ENCODE results near the gene MT1A. TPM values are rescaled to one million over a fixed set of nuclear protein-coding genes. Genes with fewer than 3 reads are reported as not detected.
A peak's percentile ranks its signal among the peaks of the same experiment; 100 is the strongest.

Gene MT1A
- total RNA-seq, 1 experiment from 2014 or later: not detected

GRCh38 chr16:56604966-56605365 is 33.5 kb upstream of the MT1A start:
- RAD21 ChIA-PET (ENCODE audit: low non-redundant PET in 1 of 2, low total read pairs in 2 of 2, uncharacterized antibody in 2 of 2, unreplicated experiment in 2 of 2): interaction anchor here in 1 of 2 experiments (1.3 to 1.8 kb wide), 2 partner anchors 21 to 97 kb away, joined by 3 to 5 read pairs; partner anchors contain the start of gene MT1E

GRCh38 chr16:56605475-56605874 is 33.0 kb upstream of the MT1A start:
- ChIA-PET RAD21 (ENCODE audit: low non-redundant PET in 1 of 2, low total read pairs in 2 of 2, uncharacterized antibody in 2 of 2, unreplicated experiment in 2 of 2) (interaction anchor here (1.2 to 1.8 kb wide), 3 partner anchors 20 to 96 kb away, joined by 3 to 6 read pairs (median 5); partner anchors contain the start of gene MT1E (in 1 of the 2)), CTCF (interaction anchor here (0.9 to 5.3 kb wide), 4 partner anchors 29 to 184 kb away, joined by 3 to 65 read pairs (median 6); no protein-coding TSS in a partner anchor), POLR2A (interaction anchor here (3.9 to 16.1 kb wide), 2 partner anchors 19 to 96 kb away, joined by 14 to 344 read pairs; partner anchors contain the start of gene MT1E)
- peaks cover 14% of the 10 kb centered on the region for H3K79me2 ChIP-seq (ENCODE audit: insufficient read depth, low read length)
- no peaks in the 10 kb centered on the region for H3K9me3 ChIP-seq (ENCODE audit: control insufficient read depth in 1 of 2, insufficient read depth in 1 of 2, low read depth in 1 of 2, low read length in 2 of 2)
- peak overlapping the region; percentile 24 for H2AFZ ChIP-seq (ENCODE audit: low read depth, low read length, poor library complexity, severe bottlenecking)
- peak overlapping the region; percentile 95 for H3K4me2 ChIP-seq (ENCODE audit: low read length)
- no peaks in the 10 kb centered on the region for H3K27me3 ChIP-seq (ENCODE audit: insufficient read depth, low read length)
- H4K20me1 ChIP-seq (ENCODE audit: insufficient read depth): no peaks in the 10 kb centered on the region
- ATAC-seq (no peak), DNase-seq (ENCODE audit: low read depth, low spot score) (no peak)
- H3K9me2 ChIP-seq (ENCODE audit: insufficient read depth): no peaks in the 10 kb centered on the region
- intact Hi-C loops (cut with micrococcal nuclease): no loop called here
- peaks cover 42 to 61% of the 10 kb centered on the region in 2 experiments for H3K4me1 ChIP-seq (ENCODE audit: control insufficient read depth in 1 of 2, insufficient read depth in 2 of 2, low read length in 2 of 2)
- H3K36me3 ChIP-seq (ENCODE audit: control insufficient read depth in 1 of 2, insufficient read depth in 2 of 2, low read length in 2 of 2): no peaks in the 10 kb centered on the region
- BruUV-seq (replicated peaks): no TSS peak
- H3K27ac ChIP-seq (ENCODE audit: low read depth, low read length): peak overlapping the region; percentile 96
- H3K9ac ChIP-seq (ENCODE audit: low read length): peak overlapping the region; percentile 91; the same call in 1 of the 2 replicates
- 0 out of 4 replicates have a peak overlapping the region, but pooled peaks of 1 of the 2 experiments have one; percentile 85 for H3K4me3 ChIP-seq (replicated peaks in 1 of 2; ENCODE audit: low read depth in 1 of 2, low read length in 2 of 2)
- no peak for TF ChIP-seq SRF (IDR thresholded peaks at IDR 0.05; ENCODE audit: low read depth)
- no peak for TF ChIP-seq SP1 (IDR thresholded peaks at IDR 0.05; ENCODE audit: low read depth)
- no peak for TF ChIP-seq REST (IDR thresholded peaks at IDR 0.05; ENCODE audit: low read depth)
- TF ChIP-seq JUND (IDR thresholded peaks at IDR 0.05): no peak
- TF ChIP-seq CBX3 (IDR thresholded peaks at IDR 0.05; ENCODE audit: low read depth): no peak
- TF ChIP-seq YY1 (IDR thresholded peaks at IDR 0.05; ENCODE audit: extremely low read depth, insufficient replicate concordance, low read depth, low read length): no peak
- no peak for TF ChIP-seq EZH2 (IDR thresholded peaks at IDR 0.05)
- no peak for TF ChIP-seq POLR2AphosphoS5 (IDR thresholded peaks at IDR 0.05; ENCODE audit: low read depth, low read length)
- no peak for TF ChIP-seq CEBPB (IDR thresholded peaks at IDR 0.05; ENCODE audit: low read depth)
- TF ChIP-seq POLR2A (IDR thresholded peaks at IDR 0.05; ENCODE audit: borderline replicate concordance, extremely low read depth, insufficient read depth, insufficient read length): no peak
- no peak for TF ChIP-seq ZNF274 (IDR thresholded peaks at IDR 0.05; ENCODE audit: low read depth, low read length)

More at GRCh38 chr16:56604966-56605365, 33.5 kb upstream of the MT1A start:
- Histone ChIP-seq H3K27ac (ENCODE audit: low read depth, low read length) (0 out of 2 replicates have a peak overlapping the region, but pooled peaks have one; percentile 96), H3K79me2 (ENCODE audit: insufficient read depth, low read length) (peaks cover 14% of the 10 kb centered on the region), H3K4me1 (ENCODE audit: control insufficient read depth in 1 of 2, insufficient read depth in 2 of 2, low read length in 2 of 2) (peaks cover 38 to 61% of the 10 kb centered on the region in 2 experiments), H3K27me3 (ENCODE audit: insufficient read depth, low read length) (no peaks in the 10 kb centered on the region), H3K36me3 (ENCODE audit: control insufficient read depth in 1 of 2, insufficient read depth in 2 of 2, low read length in 2 of 2) (no peaks in the 10 kb centered on the region), H3K9me3 (ENCODE audit: control insufficient read depth in 1 of 2, insufficient read depth in 1 of 2, low read depth in 1 of 2, low read length in 2 of 2) (no peaks in the 10 kb centered on the region), H3K4me2 (ENCODE audit: low read length) (peak overlapping the region; percentile 95; the same call in 1 of the 2 replicates), H4K20me1 (ENCODE audit: insufficient read depth) (no peaks in the 10 kb centered on the region), H3K9me2 (ENCODE audit: insufficient read depth) (no peaks in the 10 kb centered on the region), H3K9ac (ENCODE audit: low read length) (no peak overlapping the region), H2AFZ (ENCODE audit: low read depth, low read length, poor library complexity, severe bottlenecking) (no peak overlapping the region), H3K4me3 (replicated peaks in 1 of 2; ENCODE audit: low read depth in 1 of 2, low read length in 2 of 2) (no peak overlapping the region)
- TF ChIP-seq CBX3 (IDR thresholded peaks at IDR 0.05; ENCODE audit: low read depth) (no peak), POLR2A (IDR thresholded peaks at IDR 0.05; ENCODE audit: borderline replicate concordance, extremely low read depth, insufficient read depth, insufficient read length) (no peak), ZFX (IDR thresholded peaks at IDR 0.05) (no peak), RAD21 (IDR thresholded peaks at IDR 0.05; ENCODE audit: low read depth) (no peak), FOSL1 (IDR thresholded peaks at IDR 0.05; ENCODE audit: low read depth) (no peak), SRF (IDR thresholded peaks at IDR 0.05; ENCODE audit: low read depth) (no peak), EZH2 (IDR thresholded peaks at IDR 0.05) (no peak), MAX (IDR thresholded peaks at IDR 0.05) (no peak), EZH2phosphoT487 (IDR thresholded peaks at IDR 0.05; ENCODE audit: borderline replicate concordance) (no peak), ELF1 (IDR thresholded peaks at IDR 0.05; ENCODE audit: borderline replicate concordance, low read depth) (no peak), ATF3 (IDR thresholded peaks at IDR 0.05) (no peak)
- DNase-seq (ENCODE audit: low read depth, low spot score): no peak
- ChIA-PET POLR2A (interaction anchor here (3.9 to 16.1 kb wide), 2 partner anchors 20 to 96 kb away, joined by 14 to 344 read pairs; partner anchors contain the start of gene MT1E), CTCF (interaction anchor here (0.9 to 5.3 kb wide), 3 partner anchors 39 to 185 kb away, joined by 3 to 65 read pairs (median 6); no protein-coding TSS in a partner anchor)
- BruUV-seq (replicated peaks): no TSS peak
- intact Hi-C loops (cut with micrococcal nuclease): no loop called here
- ATAC-seq: no peak

Measured in HCT116 (cell line).